Measurements from ENCODE around the gene HPS5. TPM values are rescaled to one million over a fixed set of nuclear protein-coding genes. Genes with fewer than 3 reads are reported as not detected.

Gene HPS5
- total and polyA plus RNA-seq, 8 donors, result 19.4 to 25.3 (median 22.8) TPM

DNA sequence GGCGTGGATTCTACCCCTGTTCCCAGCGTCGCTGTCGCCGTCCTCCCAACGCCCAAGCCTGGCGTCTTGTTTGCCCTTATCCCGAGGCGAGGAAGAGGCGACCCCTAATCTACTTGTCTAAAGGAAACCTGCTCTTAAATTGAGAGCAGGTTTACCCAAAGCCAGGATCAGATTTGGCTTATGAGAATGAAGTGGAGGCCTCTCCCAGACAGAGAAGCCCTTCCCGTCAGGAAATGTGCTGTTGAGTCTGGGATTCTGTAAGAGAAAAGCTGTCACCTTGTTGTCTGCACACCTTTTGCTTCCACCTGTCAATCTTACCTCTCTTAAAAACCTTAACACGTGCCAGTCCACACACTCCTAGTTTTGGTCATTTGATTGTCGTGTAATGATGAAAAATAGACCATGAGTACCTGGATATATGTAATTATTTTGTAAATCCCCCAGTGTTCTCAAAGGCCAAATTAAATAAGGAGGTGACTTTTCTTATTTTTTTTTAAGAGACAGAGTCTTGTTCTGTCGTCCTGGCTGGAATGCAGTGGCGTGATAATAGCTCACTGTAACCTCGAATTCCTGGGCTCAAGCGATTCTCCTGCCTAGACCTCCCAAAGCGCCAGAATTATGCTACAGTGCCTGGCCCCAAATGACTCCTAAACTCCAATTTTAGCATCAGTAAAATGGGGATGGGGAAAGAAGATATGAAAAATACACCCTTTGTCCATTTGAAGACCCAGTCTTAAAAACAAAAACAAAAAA lies 1.1 kb upstream of the HPS5 start:
- DNase-seq (peak in 1 of 4 donors; percentile 3), ATAC-seq (no peak)
- H3K4me1 ChIP-seq, result peaks cover 30 to 69% of the 10 kb centered on the region in 2 donors
- H3K9me3 ChIP-seq, result no peaks in the 10 kb centered on the region
- intact Hi-C loops (cut with DNase I), result no loop called here
- H3K27ac ChIP-seq, result peak overlapping the region; percentile 96 to 98
- peaks cover 0 to 26% of the 10 kb centered on the region in 2 donors for H3K36me3 ChIP-seq
- peak overlapping the region; percentile 60 to 95 for H3K4me3 ChIP-seq
- TF ChIP-seq, protein P1, sequence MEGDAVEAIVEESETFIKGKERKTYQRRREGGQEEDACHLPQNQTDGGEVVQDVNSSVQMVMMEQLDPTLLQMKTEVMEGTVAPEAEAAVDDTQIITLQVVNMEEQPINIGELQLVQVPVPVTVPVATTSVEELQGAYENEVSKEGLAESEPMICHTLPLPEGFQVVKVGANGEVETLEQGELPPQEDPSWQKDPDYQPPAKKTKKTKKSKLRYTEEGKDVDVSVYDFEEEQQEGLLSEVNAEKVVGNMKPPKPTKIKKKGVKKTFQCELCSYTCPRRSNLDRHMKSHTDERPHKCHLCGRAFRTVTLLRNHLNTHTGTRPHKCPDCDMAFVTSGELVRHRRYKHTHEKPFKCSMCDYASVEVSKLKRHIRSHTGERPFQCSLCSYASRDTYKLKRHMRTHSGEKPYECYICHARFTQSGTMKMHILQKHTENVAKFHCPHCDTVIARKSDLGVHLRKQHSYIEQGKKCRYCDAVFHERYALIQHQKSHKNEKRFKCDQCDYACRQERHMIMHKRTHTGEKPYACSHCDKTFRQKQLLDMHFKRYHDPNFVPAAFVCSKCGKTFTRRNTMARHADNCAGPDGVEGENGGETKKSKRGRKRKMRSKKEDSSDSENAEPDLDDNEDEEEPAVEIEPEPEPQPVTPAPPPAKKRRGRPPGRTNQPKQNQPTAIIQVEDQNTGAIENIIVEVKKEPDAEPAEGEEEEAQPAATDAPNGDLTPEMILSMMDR (IDR thresholded peaks at IDR 0.05), result no peak
- H3K27me3 ChIP-seq, result no peaks in the 10 kb centered on the region

DNA sequence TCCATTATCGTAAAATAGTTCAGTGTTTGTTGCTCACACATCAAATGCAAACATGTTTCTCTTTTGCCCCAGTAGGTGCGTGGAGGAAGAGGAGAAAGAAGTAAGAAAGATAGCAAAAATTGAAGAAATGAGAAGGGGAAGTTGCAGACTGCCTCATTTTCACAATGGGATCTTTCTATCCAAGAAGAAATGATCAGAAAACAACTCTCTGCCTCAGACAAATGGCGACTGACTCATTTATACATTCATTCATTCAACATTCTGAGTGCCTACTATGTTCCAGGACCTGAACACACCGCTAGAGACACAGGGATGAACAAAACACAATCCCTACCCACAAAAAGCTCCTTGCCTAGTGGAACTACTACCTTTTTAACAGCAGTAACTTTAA lies 367 bp downstream of the HPS5 start:
- intact Hi-C loops (cut with DNase I), result no loop called here
- ATAC-seq, result peak; percentile 6
- DNase-seq, result peak in 1 of 4 donors; percentile 1

GRCh38 chr11:18320617-18321016 lies 1.3 kb downstream of the HPS5 start:
- intact Hi-C loops (cut with DNase I), result no loop called here
- TF ChIP-seq, protein P1 (IDR thresholded peaks at IDR 0.05), result no peak
- no peak for DNase-seq
- Histone ChIP-seq H3K27ac (peak overlapping the region in 1 of 2 donors; percentile 96), H3K36me3 (peaks cover 0 to 3% of the 10 kb centered on the region in 2 donors), H3K4me3 (peak overlapping the region in 1 of 2 donors; percentile 95), H3K9me3 (no peaks in the 10 kb centered on the region), H3K4me1 (peaks cover 30 to 59% of the 10 kb centered on the region in 2 donors), H3K27me3 (no peaks in the 10 kb centered on the region)
- ATAC-seq, result no peak

More for the DNA sequence above, 367 bp downstream of the HPS5 start:
- H3K36me3 ChIP-seq, result peaks cover 0 to 13% of the 10 kb centered on the region in 2 donors
- H3K4me3 ChIP-seq, result peak overlapping the region; percentile 60 to 95
- H3K27ac ChIP-seq, result peak overlapping the region; percentile 96 to 98
- H3K27me3 ChIP-seq, result no peaks in the 10 kb centered on the region
- H3K9me3 ChIP-seq, result no peaks in the 10 kb centered on the region
- peaks cover 30 to 60% of the 10 kb centered on the region in 2 donors for H3K4me1 ChIP-seq
- TF ChIP-seq, protein P1 (IDR thresholded peaks at IDR 0.05), result no peak

- peaks cover 30 to 58% of the 10 kb centered on the region in 2 donors for H3K4me1 ChIP-seq
- H3K27me3 ChIP-seq, result no peaks in the 10 kb centered on the region
- intact Hi-C loops (cut with DNase I), result no loop called here
- DNase-seq (no peak), ATAC-seq (no peak)
- H3K27ac ChIP-seq, result no peak overlapping the region
- H3K4me3 ChIP-seq, result peak overlapping the region in 1 of 2 donors; percentile 95
- H3K9me3 ChIP-seq, result no peaks in the 10 kb centered on the region
- no peaks in the 10 kb centered on the region for H3K36me3 ChIP-seq
- TF ChIP-seq, protein P1 (IDR thresholded peaks at IDR 0.05), result no peak
Observed at GRCh38 chr11:18319914-18320313, 2.0 kb downstream of the HPS5 start.

GRCh38 chr11:18317551-18317950 lies 4.4 kb downstream of the HPS5 start:
- ATAC-seq (no peak), DNase-seq (no peak)
- TF ChIP-seq, protein P1 (IDR thresholded peaks at IDR 0.05), result no peak
- intact Hi-C loops (cut with DNase I), result no loop called here
- Histone ChIP-seq H3K27ac (no peak overlapping the region), H3K4me3 (no peak overlapping the region), H3K4me1 (peaks cover 16 to 59% of the 10 kb centered on the region in 2 donors), H3K27me3 (no peaks in the 10 kb centered on the region), H3K36me3 (no peaks in the 10 kb centered on the region), H3K9me3 (no peaks in the 10 kb centered on the region)
